Neural cell (in vitro differentiated cells): Measurements from ENCODE around the gene INPP4B. TPM values are rescaled to one million over a fixed set of nuclear protein-coding genes. Genes with fewer than 3 reads are reported as not detected.

Source experiments
- H2AFZ ChIP-seq: fragments of 200-600, 300-800 bp; sonication (generic), shearing (Covaris generic); 2 replicates; pipeline ENCODE4 v1.6.0; 2014; ENCODE audit warnings: low read depth, mild to moderate bottlenecking, antibody characterized with exemption, low read length, moderate library complexity
- H3F3A ChIP-seq: fragments of 200-600 bp; shearing (Covaris generic); 2 replicates; pipeline ENCODE4 v1.6.1; 2016; ENCODE audit warnings: mild to moderate bottlenecking, moderate library complexity, mixed read lengths, antibody characterized with exemption, low read length; ENCODE audit not compliant: insufficient read depth, poor library complexity, severe bottlenecking
- H3K27ac ChIP-seq: fragments of 200-600, 300-800 bp; sonication (generic), shearing (Covaris generic); 2 replicates; pipeline ENCODE4 v1.5.1; 2014; ENCODE audit warnings: mild to moderate bottlenecking, low read length, moderate library complexity
- H3K27me3 ChIP-seq: fragments of 300-800, 200-600 bp; sonication (generic), shearing (Covaris generic); 2 replicates; pipeline ENCODE4 v1.6.0; 2014; ENCODE audit warnings: mild to moderate bottlenecking, low read depth, low read length, moderate library complexity; ENCODE audit not compliant: insufficient read depth
- H3K36me3 ChIP-seq: fragments of 300-800, 200-600 bp; sonication (generic), shearing (Covaris generic); 2 replicates; pipeline ENCODE4 v1.5.1; 2014; ENCODE audit warnings: mild to moderate bottlenecking, antibody characterized with exemption, low read length, moderate library complexity; ENCODE audit not compliant: insufficient read depth
- H3K4me2 ChIP-seq: fragments of 300-800, 200-600 bp; sonication (generic), shearing (Covaris generic); 2 replicates; pipeline ENCODE4 v1.6.0; 2014; ENCODE audit warnings: mild to moderate bottlenecking, low read length
- H3K4me3 ChIP-seq: fragments of 300-800, 200-600 bp; sonication (generic), shearing (Covaris generic); 2 replicates; pipeline ENCODE4 v1.5.1; 2014; ENCODE audit warnings: mild to moderate bottlenecking, low read length, moderate library complexity
- H3K79me2 ChIP-seq: fragments of 200-600 bp; shearing (Covaris generic); replicated peaks from 2 replicates; pipeline ENCODE4 v1.6.0; 2014; ENCODE audit warnings: mild to moderate bottlenecking, low read length, moderate library complexity; ENCODE audit not compliant: insufficient read depth
- H3K9ac ChIP-seq: fragments of 300-800, 200-600 bp; sonication (generic), shearing (Covaris generic); 2 replicates; pipeline ENCODE4 v1.6.1; 2016; ENCODE audit warnings: mild to moderate bottlenecking, low read length, mixed read lengths
- H3K9me2 ChIP-seq: fragments of 200-600 bp; shearing (Covaris generic); 2 replicates; pipeline ENCODE4 v1.6.1; 2016; ENCODE audit warnings: mild to moderate bottlenecking, low read length, mixed read lengths; ENCODE audit not compliant: insufficient read depth
- H3K9me3 ChIP-seq: fragments of 200-600, 300-800 bp; sonication (generic), shearing (Covaris generic); 2 replicates; pipeline ENCODE4 v1.6.1; 2016; ENCODE audit warnings: mild to moderate bottlenecking, mixed run types, low read length, moderate library complexity, mixed read lengths
- H4K20me1 ChIP-seq: fragments of 200-600 bp; shearing (Covaris generic); 2 replicates; pipeline ENCODE4 v1.6.1; 2016; ENCODE audit warnings: mild to moderate bottlenecking, mixed run types; ENCODE audit not compliant: insufficient read depth
- CTCF ChIP-seq: fragments of 450-650 bp; IDR thresholded peaks from 2 replicates; pipeline ENCODE4 v1.5.1; 2014; ENCODE audit warnings: antibody characterized with exemption, mild to moderate bottlenecking, moderate library complexity; ENCODE audit not compliant: poor library complexity, severe bottlenecking
- EP300 ChIP-seq: fragments of 450-650 bp; conservative IDR thresholded peaks from 2 replicates; pipeline ENCODE4 v1.6.1; 2014; ENCODE audit warnings: antibody characterized with exemption, mild to moderate bottlenecking, moderate library complexity; ENCODE audit not compliant: poor library complexity, severe bottlenecking
- EZH2 ChIP-seq: fragments of 200-600, 300-800 bp; shearing (Covaris generic), sonication (generic); IDR thresholded peaks from 2 replicates; pipeline ENCODE4 v1.6.1; 2014; ENCODE audit warnings: antibody characterized with exemption, low read length, borderline replicate concordance, mild to moderate bottlenecking; ENCODE audit not compliant: insufficient read depth, poor library complexity, severe bottlenecking
- MXI1 ChIP-seq: fragments of 450-650 bp; conservative IDR thresholded peaks from 2 replicates; pipeline ENCODE4 v1.6.1; 2014; ENCODE audit warnings: antibody characterized with exemption, mild to moderate bottlenecking; ENCODE audit not compliant: poor library complexity, severe bottlenecking
- POLR2AphosphoS5 ChIP-seq: IDR thresholded peaks from 2 replicates; pipeline ENCODE4 v1.6.1; 2012
- RAD21 ChIP-seq: fragments of 450-650 bp; conservative IDR thresholded peaks from 2 replicates; pipeline ENCODE4 v1.6.1; 2014; ENCODE audit warnings: antibody characterized with exemption, mild to moderate bottlenecking, moderate library complexity
- REST ChIP-seq: IDR thresholded peaks from 2 replicates; pipeline ENCODE4 v1.6.1; 2012; ENCODE audit warnings: borderline replicate concordance
- SMC3 ChIP-seq: fragments of 450-650 bp; conservative IDR thresholded peaks from 2 replicates; pipeline ENCODE4 v1.6.1; 2014; ENCODE audit warnings: antibody characterized with exemption, mild to moderate bottlenecking, moderate library complexity; ENCODE audit not compliant: poor library complexity
- TAF1 ChIP-seq: IDR thresholded peaks from 2 replicates; pipeline ENCODE4 v1.6.1; 2012; ENCODE audit warnings: low read depth
- polyA plus RNA-seq: library from polyadenylated mRNA; depleted of rRNA; stranded (reverse); fragments of >200 nt; gene quantifications from 2 replicates; pipeline ENCODE4 v1.2.3, GENCODE V29; 2014

Gene INPP4B
- polyA plus RNA-seq, 1 donor from 2014 or later = 0.30 TPM

- no peak for TF ChIP-seq TAF1
- no peak for TF ChIP-seq MXI1
- no peak for TF ChIP-seq EP300
- TF ChIP-seq RAD21 = no peak
- TF ChIP-seq CTCF = no peak
- TF ChIP-seq EZH2 = no peak
- no peak for TF ChIP-seq REST
- TF ChIP-seq SMC3 = no peak
- no peak for TF ChIP-seq POLR2AphosphoS5
- Histone ChIP-seq H3K4me2 (no peak overlapping the region), H2AFZ (no peak overlapping the region), H3F3A (no peaks in the 10 kb centered on the region), H3K27me3 (no peaks in the 10 kb centered on the region), H4K20me1 (no peaks in the 10 kb centered on the region), H3K79me2 (no peaks in the 10 kb centered on the region), H3K9ac (no peak overlapping the region), H3K9me2 (no peaks in the 10 kb centered on the region), H3K4me3 (no peak overlapping the region), H3K9me3 (no peaks in the 10 kb centered on the region), H3K36me3 (no peaks in the 10 kb centered on the region), H3K27ac (no peak overlapping the region)
Measured at GRCh38 chr4:142548491-142548890, 297.6 kb downstream of the INPP4B start.

- Histone ChIP-seq H3K9me3 (no peaks in the 10 kb centered on the region), H3K9me2 (no peaks in the 10 kb centered on the region), H3K4me2 (no peak overlapping the region), H3K27me3 (no peaks in the 10 kb centered on the region), H3K9ac (no peak overlapping the region), H4K20me1 (no peaks in the 10 kb centered on the region), H3K79me2 (no peaks in the 10 kb centered on the region), H3F3A (no peaks in the 10 kb centered on the region), H3K27ac (no peak overlapping the region), H3K4me3 (no peak overlapping the region), H2AFZ (no peak overlapping the region), H3K36me3 (no peaks in the 10 kb centered on the region)
- TF ChIP-seq TAF1 (no peak), RAD21 (no peak), CTCF (no peak), EZH2 (no peak)
Measured at GRCh38 chr4:142547974-142548373, 298.1 kb downstream of the INPP4B start.
